ENCODE results near the gene TREX2.

GRCh38 chrX:153464116-153464515 lies 18.3 kb upstream of the TREX2 start:
- no peak for TF ChIP-seq POLR2AphosphoS5 (IDR thresholded peaks at IDR 0.05)
- no peak for TF ChIP-seq EP300 (IDR thresholded peaks at IDR 0.05)
- no peak for TF ChIP-seq POLR2A (IDR thresholded peaks at IDR 0.05; ENCODE audit: low read depth)

Measured in esophagus muscularis mucosa (tissue), 3 donors.